Stimulated activated CD8-positive, alpha-beta memory T cell treated with anti-CD3 and anti-CD28 coated beads, Interleukin-7, amount 100 ng/mL, for 4 hours (primary cell): ENCODE data around the gene KRT3.

ENCODE experiments used
- DNase-seq, 2 donors: peaks; one replicate each; pipeline ENCODE4 v3.0.0-alpha.2; 2020; ENCODE audit warnings: low read depth in 2 of 2

Gene KRT3

DNA sequence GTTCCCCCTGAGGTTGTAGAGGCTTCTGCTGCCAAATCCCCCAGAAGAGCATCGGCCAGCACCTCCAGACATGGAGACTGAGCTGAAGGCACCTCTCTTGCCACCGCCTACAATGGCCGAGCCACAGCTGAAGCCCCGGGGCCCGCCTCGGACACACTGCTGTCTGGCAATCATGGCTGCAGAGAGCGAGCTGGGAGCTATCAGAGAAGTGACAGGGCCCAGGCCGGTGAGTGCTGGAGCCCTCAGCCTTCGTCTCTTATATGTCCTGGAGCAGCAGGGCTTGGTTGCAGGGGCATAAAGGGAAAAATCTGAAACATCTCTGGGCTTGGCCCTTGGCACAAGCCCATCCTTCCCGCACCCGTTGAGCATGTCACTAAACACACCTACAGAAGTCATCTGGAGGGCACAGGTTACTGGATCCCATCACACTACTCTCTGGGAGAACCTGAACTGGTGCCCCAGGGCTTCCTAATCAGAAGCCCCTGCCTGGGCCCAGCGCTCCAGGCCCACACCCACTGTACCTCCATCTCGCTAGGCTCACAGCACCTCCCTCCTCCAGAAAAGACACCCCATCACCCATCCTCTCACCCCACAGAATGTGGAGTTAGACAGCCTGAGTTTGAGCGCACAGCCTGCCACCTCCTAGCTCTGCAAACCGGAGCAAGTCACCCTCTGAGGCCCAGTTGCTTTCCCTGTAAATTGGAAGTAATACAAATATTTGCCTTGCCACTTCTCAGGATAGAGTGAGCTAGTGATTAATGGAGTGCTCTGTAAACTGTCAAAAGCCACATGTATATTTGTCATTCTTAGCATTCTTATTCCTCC, 18.2 kb upstream of the KRT3 start, which contains the start of gene KRT4:
Gene KRT4, minus strand, starts transcription at position 232 of the 825 bp plus-strand sequence. Its CDS starts 58 bp downstream, at position 174.
- no peak for DNase-seq

DNA sequence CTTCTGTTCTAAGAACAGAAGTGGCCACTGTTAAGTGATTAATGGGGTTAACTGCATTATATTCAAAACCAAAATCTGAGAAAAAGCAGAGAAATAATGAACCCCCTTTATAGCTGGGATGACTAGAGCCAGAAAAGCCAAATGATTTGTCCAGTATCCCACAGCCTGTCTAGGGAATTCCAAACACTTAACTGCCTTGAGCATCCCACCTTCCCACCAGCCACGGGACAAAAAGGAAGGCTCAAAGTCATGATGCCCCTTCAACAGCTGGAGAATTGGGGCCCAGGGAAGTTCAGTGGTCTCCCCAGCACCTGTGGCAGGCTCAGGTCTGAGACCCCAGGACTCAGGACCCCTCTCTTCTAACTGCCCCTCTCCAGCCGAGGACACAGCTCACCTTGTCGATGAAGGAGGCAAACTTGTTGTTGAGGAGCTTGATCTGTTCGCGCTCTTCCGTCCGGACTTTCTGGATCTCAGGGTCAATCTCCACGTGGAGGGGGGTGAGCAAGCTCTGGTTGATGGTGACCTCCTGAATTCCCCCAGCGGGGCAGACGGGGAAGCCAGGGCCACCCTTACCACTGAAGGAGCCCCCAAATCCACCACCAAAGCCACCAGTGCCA, 17.4 kb upstream of the KRT3 start:
- no peak for DNase-seq

DNA sequence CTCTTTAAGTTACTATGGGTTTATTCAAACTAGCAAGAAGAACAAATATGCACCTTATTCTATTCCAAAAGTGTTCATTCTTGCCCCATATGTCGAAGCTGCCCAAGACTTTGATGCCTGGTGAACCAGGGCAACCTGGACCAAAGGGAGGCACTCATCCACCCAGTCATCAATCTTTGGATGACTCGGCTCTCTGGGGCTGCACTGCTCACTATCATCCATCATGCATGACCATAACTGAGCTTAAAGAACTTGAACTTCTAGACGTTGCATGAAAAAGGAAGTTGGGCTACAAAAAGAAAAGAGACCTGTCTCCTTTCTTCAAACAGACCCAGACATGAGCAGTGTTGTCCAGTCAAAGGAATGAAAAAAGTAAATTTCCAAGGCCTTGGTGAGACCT, 16.8 kb upstream of the KRT3 start:
- DNase-seq: no peak

DNA sequence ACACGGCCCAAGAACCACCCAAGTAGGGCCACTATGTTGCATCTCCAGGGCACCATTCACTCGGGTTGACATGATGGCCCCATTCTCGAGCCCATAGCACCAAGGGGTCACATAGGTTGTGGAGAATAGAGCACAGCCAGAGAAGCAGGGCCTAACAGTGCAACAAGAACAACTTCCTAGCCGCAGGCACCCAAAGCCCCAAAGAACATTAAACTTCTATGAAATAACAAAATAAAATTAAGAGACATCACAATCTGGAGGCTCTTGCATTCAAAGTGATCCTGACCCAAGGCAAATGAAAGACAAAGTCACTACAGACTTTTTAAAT, 16.1 kb upstream of the KRT3 start:
- no peak for DNase-seq

DNA sequence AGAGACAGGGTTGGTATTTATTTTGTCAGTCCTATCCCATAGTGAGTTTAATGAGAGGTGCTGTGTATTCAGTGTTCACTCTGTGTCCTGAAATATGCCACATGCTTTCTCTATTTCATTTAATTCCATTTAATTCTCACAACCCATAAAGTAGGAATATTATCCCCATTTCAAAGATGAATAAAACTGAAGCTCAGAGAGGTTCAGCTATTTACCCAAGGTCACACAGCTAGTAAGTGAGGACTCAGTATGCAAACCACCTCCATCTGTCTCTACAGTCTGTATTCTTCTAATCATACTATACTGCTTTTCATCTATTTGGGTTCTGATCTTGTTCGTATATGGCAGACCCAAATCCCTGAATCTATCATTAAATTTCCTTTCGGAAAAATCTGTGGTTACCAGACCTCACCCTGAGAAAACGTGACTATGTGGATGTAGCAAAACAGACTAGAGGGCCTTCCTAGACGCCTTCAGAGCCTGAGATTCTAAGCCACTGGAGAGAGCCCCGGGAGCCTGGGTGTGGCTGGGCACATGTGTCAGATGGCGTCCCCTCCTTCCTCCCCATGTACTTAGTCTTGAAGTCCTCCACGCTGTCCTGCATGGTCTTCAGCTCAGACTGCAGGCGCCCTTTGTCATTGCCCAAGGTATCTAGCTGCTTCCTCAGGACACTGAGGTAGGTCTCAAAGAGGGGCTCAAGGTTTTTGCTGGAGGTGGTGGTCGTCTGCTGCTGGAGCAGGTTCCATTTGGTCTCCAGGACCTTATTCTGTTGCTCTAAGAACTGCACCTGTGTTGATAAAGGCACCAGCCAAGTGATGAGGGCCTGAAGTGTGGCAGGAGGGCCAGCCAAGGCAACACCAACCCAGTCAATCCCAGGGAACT, 15.5 kb upstream of the KRT3 start:
- DNase-seq: no peak

DNA sequence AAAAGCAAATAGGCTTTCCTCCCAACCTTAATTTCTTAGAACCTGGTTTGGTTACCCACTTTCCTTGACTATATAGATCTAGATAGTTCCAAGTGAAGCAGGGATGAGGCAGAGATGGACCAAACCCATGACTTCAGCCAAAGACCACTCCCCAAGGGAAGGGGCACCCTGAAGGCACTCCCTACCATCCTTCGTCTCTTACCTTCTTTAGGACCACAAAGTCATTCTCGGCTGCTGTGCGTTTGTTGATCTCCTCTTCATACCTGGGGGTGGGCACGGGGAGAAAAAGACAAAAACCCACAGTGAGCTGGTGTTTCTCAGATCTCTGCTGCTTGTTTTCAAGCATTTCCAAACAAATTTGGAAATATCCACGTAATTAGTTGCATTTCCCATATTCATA, 14.6 kb upstream of the KRT3 start:
- DNase-seq: no peak

DNA sequence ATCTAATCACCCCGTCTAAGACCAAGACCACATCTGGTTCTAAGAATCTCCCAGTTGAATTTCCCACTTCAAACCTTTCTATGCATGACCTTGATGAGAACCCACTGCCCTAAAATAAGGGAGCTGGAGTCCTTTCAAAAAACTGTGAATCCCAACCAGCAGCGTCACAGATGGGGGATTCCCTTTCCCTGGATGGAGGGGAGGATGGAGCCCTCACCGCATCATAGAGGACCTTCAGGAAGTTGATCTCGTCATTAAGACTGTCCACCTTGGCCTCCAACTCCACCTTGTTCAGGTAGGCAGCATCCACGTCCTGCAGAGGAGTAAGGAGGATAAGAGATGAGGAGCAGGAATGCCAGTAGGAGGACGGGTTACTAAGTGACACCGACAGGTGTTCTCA, 13.2 kb upstream of the KRT3 start:
- DNase-seq: no peak

DNA sequence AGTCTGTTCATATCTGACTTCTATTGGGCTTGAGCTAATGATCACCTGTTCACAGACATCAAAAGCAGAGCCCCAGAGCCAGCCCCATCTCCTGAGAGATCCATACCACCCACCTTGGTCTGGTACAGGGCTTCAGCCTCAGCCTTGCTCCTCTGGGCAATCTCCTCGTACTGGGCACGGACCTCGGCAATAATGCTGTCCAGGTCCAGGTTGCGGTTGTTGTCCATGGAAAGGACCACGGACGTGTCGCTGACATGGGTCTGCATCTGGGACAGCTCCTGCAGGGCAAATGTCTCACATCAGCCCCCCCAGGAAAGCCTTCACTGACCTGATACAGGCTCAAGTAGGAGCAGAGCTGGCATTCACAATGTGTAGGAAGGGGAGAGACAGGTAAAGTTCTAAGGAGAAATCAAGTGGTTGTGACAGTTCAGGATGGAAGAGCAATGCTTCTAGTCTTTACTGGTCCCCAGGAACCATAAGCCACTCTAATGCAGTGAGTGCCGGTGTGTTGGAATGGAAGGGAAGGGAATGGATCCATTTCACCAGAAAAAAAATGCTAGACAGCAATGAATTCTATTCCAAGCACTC, 12.8 kb upstream of the KRT3 start:
- DNase-seq: no peak

DNA sequence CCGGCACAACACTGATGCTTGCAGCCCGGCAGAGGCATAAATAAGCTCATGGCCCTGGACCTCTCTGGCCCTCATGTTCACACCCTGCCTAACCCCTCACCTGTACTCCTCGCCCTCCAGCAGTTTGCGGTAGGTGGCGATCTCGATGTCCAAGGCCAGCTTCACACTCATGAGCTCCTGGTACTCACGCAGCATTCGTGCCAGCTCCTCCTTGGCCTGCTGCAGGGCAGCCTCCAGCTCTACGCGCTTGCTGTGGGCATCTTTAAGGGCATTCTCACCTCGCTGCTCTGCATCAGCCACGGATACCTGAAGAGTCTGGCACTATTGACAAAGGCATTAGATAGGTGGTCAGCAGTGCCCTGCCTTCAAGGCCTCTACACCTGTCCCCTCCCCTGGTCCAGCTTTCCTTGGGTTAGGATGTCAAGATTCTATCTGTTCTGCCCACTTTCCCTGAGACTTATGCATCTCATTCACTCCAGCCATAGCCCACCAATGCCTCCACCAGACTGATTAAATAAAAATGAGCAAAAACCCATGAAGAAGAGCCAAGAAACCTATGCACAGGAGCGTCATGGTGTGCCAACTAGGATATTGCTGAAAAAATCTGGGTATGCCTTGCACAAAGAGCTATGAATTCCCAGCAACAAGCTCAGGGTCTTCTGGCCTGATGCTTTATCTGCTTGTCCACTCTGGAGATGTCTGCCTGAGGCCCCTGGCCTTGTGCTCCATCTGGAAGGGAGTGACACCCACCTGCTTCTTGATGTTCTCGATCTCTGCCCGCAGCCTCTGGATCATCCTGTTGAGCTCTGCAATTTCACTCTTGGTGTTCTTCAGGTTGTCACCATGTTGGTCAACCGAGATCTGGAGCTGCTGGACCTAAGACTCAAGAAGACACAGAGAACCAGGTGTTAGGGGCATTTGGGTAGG, 11.9 kb upstream of the KRT3 start:
- DNase-seq: no peak

DNA sequence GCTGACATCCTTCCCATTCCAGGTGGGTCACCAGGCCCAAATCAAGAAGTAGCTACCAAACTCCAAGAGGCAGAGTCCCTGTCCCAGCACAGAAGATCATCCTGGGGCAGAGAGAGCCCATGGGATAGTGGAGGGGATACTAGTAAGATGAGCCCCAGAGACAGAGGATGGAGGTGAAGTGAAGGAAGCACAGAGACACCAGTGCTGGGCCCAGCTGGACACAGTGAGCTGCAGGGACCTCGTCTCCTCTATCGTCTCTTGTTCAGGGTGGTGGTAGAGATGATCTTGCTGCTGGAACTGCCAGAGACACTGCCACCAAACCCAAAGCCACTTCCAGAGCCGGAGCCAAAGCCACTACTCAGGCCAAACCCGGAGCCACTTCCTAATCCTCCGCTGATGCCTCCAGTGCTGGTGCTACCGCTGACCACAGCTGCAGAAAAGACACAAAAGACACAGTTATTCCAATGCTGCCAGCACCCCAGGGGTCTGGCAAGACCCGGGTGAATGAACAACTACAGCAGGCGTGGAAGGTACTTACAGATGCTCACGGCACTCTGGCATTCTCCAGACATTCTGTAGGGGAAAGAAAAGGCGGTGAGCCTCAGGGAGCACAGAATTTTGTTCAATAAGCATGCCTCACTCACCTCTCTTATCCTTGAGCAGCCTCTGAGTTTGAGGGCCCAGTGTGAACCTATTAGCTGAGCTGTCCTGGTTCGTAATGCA, 11.1 kb upstream of the KRT3 start:
- no peak for DNase-seq

DNA sequence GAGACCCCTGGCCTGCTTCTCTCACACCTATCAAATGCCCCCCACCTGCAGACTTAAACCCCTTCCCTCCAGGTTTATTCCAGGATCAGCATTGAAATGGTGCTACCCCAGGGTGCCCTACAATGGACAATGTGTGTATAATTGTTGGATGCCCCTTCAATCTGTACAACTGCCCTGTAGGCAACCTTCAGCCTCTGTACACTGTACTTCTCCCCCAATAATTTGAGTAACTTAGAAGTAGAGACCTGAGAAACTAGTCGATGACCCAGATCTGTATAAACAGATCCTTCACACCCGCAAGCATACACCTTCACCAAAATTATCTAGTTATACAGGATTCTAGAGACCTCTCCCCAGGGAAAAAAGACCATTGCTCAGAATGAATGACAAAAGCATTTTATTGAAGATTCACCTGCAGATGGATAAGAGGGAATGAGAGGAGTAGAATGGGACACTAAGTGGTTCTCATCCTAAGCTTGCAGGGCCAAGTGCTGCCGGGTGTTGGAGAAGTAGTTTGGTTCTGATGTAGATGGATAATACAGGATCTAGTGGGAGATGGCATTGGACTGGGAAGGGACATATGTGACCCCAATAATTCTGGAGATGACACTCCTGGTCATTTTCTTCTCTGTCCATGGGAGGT, 10.4 kb upstream of the KRT3 start:
- DNase-seq: no peak

DNA sequence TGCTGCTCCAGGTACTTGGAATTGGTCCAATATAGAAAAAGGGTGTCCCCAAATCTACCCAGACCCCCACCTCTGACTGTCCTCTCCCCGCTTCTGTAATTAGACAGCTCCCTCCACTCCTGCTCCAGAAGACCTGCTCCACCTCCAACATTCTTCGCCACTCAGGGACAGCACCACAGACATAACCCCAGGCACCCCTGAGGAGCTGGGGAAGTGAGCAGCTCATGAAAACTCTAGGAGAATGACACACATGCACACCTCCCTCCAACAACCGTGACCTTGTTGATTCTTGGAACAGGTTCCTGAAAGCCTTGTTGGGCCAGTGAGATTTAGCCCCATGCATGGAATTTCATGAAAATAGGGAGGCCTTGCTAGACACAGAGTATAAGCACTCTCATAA, 9.8 kb upstream of the KRT3 start:
- no peak for DNase-seq

DNA sequence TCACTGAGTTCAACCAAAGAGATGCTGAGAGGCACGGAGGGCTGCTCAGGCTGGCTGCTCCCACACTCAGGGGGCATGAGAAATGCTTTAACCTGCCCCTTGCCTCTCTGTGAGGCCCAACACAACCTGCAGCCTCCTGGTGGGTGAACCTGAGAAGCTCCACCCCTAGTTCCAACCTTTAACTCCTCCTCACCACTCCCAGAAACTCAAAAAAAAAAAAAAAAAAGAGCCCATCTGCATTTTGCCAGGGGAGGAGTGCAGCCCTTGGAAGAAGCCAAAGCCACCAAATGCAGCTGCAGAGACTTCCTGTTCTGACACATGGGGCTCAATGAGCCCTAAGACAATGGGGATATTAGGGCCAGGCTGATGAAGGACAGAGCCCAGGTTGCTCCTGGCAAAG, 9.1 kb upstream of the KRT3 start:
- DNase-seq: no peak

DNA sequence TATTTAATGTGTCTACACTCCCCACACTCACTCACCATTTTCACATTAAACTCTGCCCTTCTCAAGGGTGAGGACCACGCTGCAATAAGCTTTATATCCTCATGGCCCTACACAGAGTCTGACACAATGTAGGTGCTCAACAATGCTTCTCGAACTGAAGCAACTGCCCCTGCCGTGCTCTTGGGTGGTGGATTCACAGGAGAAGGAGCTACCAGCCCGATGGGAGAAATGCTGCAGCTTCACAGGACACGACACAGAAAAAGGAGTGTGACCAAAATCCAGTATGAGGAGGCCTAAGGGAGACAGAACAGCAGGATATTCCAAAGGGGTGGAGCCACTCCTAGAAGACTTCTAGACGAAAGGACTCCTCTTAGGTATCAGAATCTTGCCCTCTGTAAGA, 6.5 kb upstream of the KRT3 start:
- DNase-seq: no peak

DNA sequence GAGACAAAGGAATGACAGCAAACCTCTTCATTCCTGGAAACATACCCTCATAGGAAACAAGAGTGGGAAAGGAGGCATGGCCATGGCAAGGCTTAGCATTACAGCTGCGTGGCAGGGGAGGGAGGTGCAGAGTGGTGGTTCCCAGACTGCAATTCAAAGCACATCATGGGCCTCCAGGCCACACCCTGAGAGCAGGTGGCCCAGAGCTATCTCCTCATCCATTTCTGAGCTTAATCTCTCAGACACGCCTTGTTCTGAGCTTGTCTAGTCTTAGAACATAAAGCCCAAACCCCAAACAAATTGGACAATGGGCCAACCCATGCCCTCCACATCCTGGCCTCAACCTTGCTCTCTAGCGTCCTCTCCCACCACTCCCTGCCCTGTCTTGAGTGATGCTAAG, 5.9 kb upstream of the KRT3 start:
- DNase-seq: no peak

DNA sequence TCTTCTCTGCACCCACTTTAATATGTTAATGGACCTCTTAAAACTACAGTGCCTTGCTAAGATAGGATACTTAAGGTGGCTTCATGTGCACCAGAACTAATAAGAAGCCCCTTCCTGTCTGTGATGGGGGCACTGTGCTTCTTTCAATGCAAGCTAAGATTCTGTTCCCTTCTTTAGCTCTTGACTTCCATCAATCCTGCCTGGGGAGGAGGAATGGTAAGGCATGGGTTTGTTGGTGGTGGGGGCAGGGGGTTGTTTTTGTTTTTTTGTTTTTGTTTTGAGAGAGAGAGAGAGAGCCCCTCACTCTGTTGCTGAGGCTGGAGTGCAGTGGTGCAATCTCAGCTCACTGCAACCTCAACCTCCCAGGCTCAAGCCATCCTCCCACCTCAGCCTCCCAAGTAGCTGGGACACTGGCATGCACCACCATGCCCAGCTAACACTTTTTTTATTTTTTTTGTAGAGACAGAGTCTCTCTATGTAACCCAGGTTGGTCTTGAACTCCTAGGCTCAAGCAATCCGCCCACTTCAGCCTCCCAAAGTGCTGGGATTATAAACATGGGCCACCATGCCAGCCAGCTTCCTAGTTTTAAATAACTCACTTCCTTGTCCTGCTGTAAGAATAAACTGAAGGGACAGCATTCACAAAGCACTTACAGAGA, 4.5 kb upstream of the KRT3 start:
- no peak for DNase-seq

DNA sequence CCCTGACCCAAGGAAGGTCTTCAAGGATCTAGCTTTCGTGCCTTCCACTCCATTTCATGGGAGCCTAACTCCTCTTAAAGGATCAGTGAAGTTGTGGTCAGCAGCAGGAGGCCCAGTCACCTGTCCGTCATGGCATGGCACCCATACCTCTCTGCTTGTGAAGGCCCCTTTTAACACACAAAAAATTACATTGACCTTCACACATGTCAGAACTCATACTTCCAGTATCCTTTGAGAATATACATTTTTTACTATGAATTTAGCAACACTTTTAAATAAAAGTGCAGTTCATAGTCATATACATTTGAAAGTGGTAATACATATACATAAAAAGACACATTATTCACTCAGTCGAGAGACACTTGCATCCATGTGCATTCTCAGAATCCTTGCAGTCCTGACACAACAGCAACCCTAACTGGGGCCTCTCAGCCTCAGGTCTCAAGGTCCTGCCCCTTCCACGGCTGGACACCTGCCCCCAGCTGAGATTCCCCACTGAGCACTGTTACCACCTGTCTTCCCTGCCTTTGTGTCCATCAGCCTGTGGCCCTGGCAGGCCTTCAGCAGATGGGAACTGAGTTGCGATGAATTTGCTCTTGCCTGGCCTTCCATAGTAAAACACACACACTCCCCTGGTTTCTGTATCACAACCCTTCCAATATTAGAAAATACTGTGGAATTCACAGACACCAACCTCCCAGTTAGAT, 3.7 kb upstream of the KRT3 start:
- no peak for DNase-seq

DNA sequence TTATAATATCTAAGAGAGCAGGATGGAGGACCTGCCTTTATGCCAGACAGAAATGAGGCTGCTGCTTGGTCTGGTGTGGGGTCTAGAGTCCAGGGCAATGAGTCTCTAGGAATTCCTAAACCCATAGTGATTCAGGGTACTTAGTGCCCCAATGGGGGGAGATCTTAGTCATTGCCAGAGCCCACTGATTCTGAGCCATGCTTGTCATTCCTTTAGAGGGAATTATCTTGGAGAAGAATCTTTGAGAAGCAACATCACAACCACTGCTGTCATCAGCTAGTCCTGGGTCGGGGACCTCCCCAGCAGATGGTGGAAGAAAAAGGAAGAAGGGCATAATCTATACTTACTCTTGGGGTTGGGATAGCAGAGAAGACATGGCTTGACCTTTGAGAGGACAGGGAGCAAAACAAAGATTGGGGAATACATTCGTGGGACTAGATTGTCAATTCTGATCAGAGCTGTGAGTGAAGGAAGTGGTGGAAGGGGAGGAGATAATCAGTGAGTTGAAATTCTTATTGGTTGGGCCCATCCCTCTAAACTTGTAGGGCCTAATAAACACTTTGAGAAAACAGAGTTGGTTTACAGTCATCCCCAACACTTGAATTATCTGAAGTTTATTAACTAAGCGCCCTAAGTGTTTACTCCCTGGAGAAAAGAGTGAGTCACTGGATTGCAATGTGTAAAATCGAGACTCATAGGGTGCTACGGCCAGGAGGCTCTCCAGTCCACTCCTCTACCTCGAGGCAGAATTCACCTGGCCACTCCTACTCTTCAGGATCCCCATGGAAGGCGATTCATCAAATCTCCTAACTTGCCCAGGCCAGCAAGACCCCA, 3.0 kb upstream of the KRT3 start:
- DNase-seq: no peak
